ENCODE measurements around the gene ARNT2.

Gene ARNT2

DNA sequence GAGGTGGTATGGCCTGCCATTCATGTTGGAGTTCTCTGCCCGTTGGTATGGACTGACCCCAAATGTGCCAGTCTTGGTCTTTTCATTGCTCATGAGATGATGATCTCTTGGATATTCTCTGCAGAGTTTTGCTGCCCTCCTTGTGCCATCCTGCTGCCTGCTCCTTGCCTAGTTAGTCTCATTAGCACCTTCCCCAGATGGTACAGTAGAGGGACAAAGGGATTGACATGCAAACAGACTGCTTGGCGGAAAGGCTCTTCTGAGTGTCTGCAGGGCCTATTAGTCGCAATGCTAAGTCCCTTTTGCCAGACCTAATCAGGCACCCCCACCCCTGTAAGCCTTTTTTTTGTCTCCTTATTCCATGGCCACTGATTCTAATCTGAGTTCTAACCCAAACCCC is 90.6 kb downstream of the ARNT2 start:
- no peak overlapping the region for H3K4me3 ChIP-seq (ENCODE audit: low read depth, low read length)
- no peak for DNase-seq (ENCODE audit: low read depth)
- TF ChIP-seq, protein P1, sequence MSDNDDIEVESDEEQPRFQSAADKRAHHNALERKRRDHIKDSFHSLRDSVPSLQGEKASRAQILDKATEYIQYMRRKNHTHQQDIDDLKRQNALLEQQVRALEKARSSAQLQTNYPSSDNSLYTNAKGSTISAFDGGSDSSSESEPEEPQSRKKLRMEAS (IDR thresholded peaks at IDR 0.05; ENCODE audit: low read depth, low read length) = no peak
- no peak for TF ChIP-seq MYC (IDR thresholded peaks at IDR 0.05; ENCODE audit: low read depth, low read length)
- TF ChIP-seq, protein P2, sequence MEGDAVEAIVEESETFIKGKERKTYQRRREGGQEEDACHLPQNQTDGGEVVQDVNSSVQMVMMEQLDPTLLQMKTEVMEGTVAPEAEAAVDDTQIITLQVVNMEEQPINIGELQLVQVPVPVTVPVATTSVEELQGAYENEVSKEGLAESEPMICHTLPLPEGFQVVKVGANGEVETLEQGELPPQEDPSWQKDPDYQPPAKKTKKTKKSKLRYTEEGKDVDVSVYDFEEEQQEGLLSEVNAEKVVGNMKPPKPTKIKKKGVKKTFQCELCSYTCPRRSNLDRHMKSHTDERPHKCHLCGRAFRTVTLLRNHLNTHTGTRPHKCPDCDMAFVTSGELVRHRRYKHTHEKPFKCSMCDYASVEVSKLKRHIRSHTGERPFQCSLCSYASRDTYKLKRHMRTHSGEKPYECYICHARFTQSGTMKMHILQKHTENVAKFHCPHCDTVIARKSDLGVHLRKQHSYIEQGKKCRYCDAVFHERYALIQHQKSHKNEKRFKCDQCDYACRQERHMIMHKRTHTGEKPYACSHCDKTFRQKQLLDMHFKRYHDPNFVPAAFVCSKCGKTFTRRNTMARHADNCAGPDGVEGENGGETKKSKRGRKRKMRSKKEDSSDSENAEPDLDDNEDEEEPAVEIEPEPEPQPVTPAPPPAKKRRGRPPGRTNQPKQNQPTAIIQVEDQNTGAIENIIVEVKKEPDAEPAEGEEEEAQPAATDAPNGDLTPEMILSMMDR (IDR thresholded peaks at IDR 0.05; ENCODE audit: low read depth, low read length) = no peak
- no peak for TF ChIP-seq POLR2A (IDR thresholded peaks at IDR 0.05; ENCODE audit: extremely low read depth, insufficient read length)

DNA sequence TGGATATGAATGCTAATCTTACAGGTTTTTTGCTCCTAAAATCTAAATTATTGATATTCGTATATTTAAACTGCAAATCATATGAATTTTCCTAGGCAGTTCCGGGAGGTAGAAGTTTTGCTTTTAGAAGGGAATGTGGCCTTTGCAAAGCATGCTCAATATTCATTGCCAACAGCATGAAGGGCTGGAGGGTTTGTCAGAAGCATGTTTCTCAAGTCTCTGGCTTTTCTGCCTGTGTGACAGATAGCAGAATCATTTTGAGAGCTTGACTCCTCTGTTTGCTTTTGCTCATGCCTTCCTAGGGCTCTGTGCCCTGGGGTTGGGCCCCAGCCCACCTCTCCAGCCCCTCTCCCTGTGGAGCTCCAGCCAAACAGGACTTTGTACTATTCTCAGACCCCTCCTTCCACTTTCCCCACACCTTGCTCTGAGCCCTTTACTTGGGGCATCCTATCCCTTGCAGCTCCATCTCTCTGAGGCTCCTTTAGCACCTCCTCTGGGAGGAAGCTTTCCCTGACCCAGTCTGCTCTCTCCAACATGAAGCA is 91.3 kb downstream of the ARNT2 start:
- TF ChIP-seq, protein P2 (IDR thresholded peaks at IDR 0.05; ENCODE audit: low read depth, low read length) = no peak
- TF ChIP-seq, protein P1 (IDR thresholded peaks at IDR 0.05; ENCODE audit: low read depth, low read length) = no peak
- TF ChIP-seq POLR2A (IDR thresholded peaks at IDR 0.05; ENCODE audit: extremely low read depth, insufficient read length) (no peak), MYC (IDR thresholded peaks at IDR 0.05; ENCODE audit: low read depth, low read length) (no peak)
- H3K4me3 ChIP-seq (ENCODE audit: low read depth, low read length) = no peak overlapping the region
- DNase-seq (ENCODE audit: low read depth) = no peak

DNA sequence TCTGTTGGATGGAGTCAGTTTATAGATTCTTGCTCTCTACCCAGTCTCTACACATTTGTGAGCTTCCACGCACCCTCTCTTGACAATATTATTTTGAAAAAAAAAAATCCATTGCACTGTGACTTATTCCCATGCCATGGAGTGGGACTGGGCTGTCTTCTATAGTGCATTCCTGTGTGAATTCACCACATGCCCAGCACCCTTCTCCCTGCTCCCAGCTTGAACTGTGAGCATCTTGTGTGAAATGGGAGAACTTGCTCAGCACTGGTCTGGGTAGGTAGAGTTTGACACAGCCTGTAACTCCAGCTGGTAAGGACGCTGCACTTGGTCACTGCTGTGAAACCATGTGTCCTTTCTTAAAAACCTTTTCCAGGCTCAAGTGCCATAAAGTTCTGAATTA is 91.9 kb downstream of the ARNT2 start:
- no peak overlapping the region for H3K4me3 ChIP-seq (ENCODE audit: low read depth, low read length)
- TF ChIP-seq POLR2A (IDR thresholded peaks at IDR 0.05; ENCODE audit: extremely low read depth, insufficient read length) (no peak), MYC (IDR thresholded peaks at IDR 0.05; ENCODE audit: low read depth, low read length) (no peak)
- TF ChIP-seq, protein P2 (IDR thresholded peaks at IDR 0.05; ENCODE audit: low read depth, low read length) = no peak
- TF ChIP-seq, protein P1 (IDR thresholded peaks at IDR 0.05; ENCODE audit: low read depth, low read length) = no peak
- DNase-seq (ENCODE audit: low read depth) = no peak

DNA sequence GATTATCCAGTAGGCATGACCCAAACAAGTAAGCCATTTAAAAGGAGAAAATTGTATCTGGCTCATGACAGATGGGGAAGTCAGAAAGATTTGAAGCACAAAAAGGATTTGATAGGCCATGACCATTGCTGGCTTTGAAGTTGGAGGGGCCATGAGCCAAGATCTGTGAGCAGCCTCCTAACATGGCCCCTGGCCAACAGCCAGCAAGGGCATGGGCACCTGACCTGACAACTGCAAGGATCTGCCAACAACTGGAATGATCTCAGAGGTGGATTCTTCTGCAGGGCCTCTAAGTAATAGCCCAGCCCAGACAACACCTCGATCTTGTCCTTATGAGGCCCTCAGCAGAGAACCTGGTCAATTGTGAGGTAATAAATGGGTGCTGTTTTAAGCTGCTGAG is 93.0 kb downstream of the ARNT2 start:
- no peak for TF ChIP-seq POLR2A (IDR thresholded peaks at IDR 0.05; ENCODE audit: extremely low read depth, insufficient read length)
- TF ChIP-seq, protein P2 (IDR thresholded peaks at IDR 0.05; ENCODE audit: low read depth, low read length) = no peak
- TF ChIP-seq MYC (IDR thresholded peaks at IDR 0.05; ENCODE audit: low read depth, low read length) = no peak
- TF ChIP-seq, protein P1 (IDR thresholded peaks at IDR 0.05; ENCODE audit: low read depth, low read length) = no peak

DNA sequence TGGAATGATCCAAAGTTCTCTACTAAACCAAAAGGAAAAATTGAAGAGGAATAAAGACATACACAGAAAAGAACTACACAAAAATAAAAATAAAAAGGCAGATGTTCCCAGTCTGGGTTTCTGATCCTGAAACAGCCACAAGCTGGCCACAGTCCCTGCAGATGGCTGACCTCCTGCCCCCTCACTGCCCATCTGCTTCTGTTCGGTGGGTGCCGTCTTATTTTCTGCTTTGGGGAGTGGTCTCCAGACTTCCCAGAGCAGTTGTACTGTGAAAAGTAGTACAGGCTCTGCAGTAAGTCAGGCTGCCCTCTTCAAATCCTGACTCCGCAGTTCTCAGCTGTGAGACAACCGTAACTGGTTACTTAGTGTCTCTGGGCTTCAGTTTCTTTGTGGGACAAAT is 94.5 kb downstream of the ARNT2 start:
- TF ChIP-seq, protein P2 (IDR thresholded peaks at IDR 0.05; ENCODE audit: low read depth, low read length) = no peak
- TF ChIP-seq, protein P1 (IDR thresholded peaks at IDR 0.05; ENCODE audit: low read depth, low read length) = no peak
- TF ChIP-seq MYC (IDR thresholded peaks at IDR 0.05; ENCODE audit: low read depth, low read length) (no peak), POLR2A (IDR thresholded peaks at IDR 0.05; ENCODE audit: extremely low read depth, insufficient read length) (no peak)
- DNase-seq (ENCODE audit: low read depth) = no peak
- H3K4me3 ChIP-seq (ENCODE audit: low read depth, low read length) = no peak overlapping the region

More for the DNA sequence above, 93.0 kb downstream of the ARNT2 start:
- DNase-seq (ENCODE audit: low read depth) = no peak
- no peak overlapping the region for H3K4me3 ChIP-seq (ENCODE audit: low read depth, low read length)

All from NB4 (cell line).